ENCODE results near the gene SCD5.
A peak's percentile ranks its signal among the peaks of the same experiment; 100 is the strongest.

Gene SCD5

GRCh38 chr4:82739287-82740190, 59.1 kb downstream of the SCD5 start:
- DNase-seq (ENCODE audit: low read depth, low spot score): no peak
- no peak overlapping the region for H3K27ac ChIP-seq

GRCh38 chr4:82737354-82737753, 61.2 kb downstream of the SCD5 start:
- no peak overlapping the region for H3K27ac ChIP-seq
- no peak for DNase-seq (ENCODE audit: low read depth, low spot score)

GRCh38 chr4:82733636-82734035, 65.0 kb downstream of the SCD5 start:
- H3K27ac ChIP-seq: no peak overlapping the region
- DNase-seq (ENCODE audit: low read depth, low spot score): peak; percentile 84

- no peak for DNase-seq (ENCODE audit: low read depth, low spot score)
Observed at GRCh38 chr4:82728301-82728700, 70.3 kb downstream of the SCD5 start.

GRCh38 chr4:82726596-82726995, 72.0 kb downstream of the SCD5 start:
- no peak for DNase-seq (ENCODE audit: low read depth, low spot score)
- no peak overlapping the region for H3K27ac ChIP-seq

More at GRCh38 chr4:82728301-82728700, 70.3 kb downstream of the SCD5 start:
- H3K27ac ChIP-seq: no peak overlapping the region

GRCh38 chr4:82721819-82722423, 76.7 kb downstream of the SCD5 start:
- H3K27ac ChIP-seq: no peak overlapping the region
- DNase-seq (ENCODE audit: low read depth, low spot score): no peak

- no peak overlapping the region for H3K27ac ChIP-seq
- no peak for DNase-seq (ENCODE audit: low read depth, low spot score)
Observed at GRCh38 chr4:82718162-82718940, 80.2 kb downstream of the SCD5 start.

GRCh38 chr4:82715731-82716617, 82.6 kb downstream of the SCD5 start:
- DNase-seq (ENCODE audit: low read depth, low spot score): peak; percentile 75
- peak overlapping the region; percentile 45 for H3K27ac ChIP-seq

GRCh38 chr4:82713856-82714255, 84.7 kb downstream of the SCD5 start:
- peak overlapping the region; percentile 51 for H3K27ac ChIP-seq
- DNase-seq (ENCODE audit: low read depth, low spot score): peak; percentile 70

GRCh38 chr4:82712561-82712960, 86.0 kb downstream of the SCD5 start:
- DNase-seq (ENCODE audit: low read depth, low spot score): no peak
- H3K27ac ChIP-seq: no peak overlapping the region

- no peak overlapping the region for H3K27ac ChIP-seq
- no peak for DNase-seq (ENCODE audit: low read depth, low spot score)
Observed at GRCh38 chr4:82711158-82711785, 87.3 kb downstream of the SCD5 start.

GRCh38 chr4:82710197-82710929, 88.2 kb downstream of the SCD5 start:
- DNase-seq (ENCODE audit: low read depth, low spot score): no peak
- H3K27ac ChIP-seq: no peak overlapping the region

- no peak for DNase-seq (ENCODE audit: low read depth, low spot score)
- H3K27ac ChIP-seq: no peak overlapping the region
Observed at GRCh38 chr4:82708982-82709381, 89.6 kb downstream of the SCD5 start.

- H3K27ac ChIP-seq: no peak overlapping the region
- no peak for DNase-seq (ENCODE audit: low read depth, low spot score)
Observed at GRCh38 chr4:82706349-82707000, 92.1 kb downstream of the SCD5 start.

- H3K27ac ChIP-seq: no peak overlapping the region
- DNase-seq (ENCODE audit: low read depth, low spot score): no peak
Observed at GRCh38 chr4:82705928-82706300, 92.7 kb downstream of the SCD5 start.

- no peak overlapping the region for H3K27ac ChIP-seq
- no peak for DNase-seq (ENCODE audit: low read depth, low spot score)
Observed at GRCh38 chr4:82705169-82705927, 93.2 kb downstream of the SCD5 start.

GRCh38 chr4:82704156-82704555, 94.4 kb downstream of the SCD5 start:
- DNase-seq (ENCODE audit: low read depth, low spot score): no peak
- H3K27ac ChIP-seq: no peak overlapping the region

- DNase-seq (ENCODE audit: low read depth, low spot score): no peak
- no peak overlapping the region for H3K27ac ChIP-seq
Observed at GRCh38 chr4:82698412-82698811, 100.2 kb downstream of the SCD5 start.

Measured in epithelial cell of prostate (primary cell).